ENCODE results near the gene DPYSL3.

DPYSL3 gene

DNA sequence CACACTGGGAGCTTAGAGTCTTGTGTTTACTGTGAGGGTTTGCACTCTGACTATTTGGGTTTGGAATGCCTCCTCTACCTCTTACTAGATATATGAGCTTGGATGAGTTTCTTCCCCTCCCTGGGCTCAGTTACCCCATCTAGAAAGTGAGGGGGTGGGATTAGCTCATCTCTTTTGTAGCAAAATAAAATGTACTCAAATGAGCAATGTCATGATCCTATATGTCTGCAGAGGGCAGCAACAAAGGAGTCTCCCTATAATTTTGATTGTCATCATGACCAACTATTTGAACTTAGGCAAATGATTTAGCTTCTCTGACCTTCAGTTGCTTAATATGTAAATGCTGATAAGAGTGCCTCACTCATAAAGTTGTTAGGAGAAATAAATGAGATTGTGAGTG lies 109.0 kb downstream of the DPYSL3 start:
- Mint-ChIP-seq H3K9me3 (no peaks in the 10 kb centered on the region), H3K4me3 (no peak overlapping the region), H3K27me3 (no peaks in the 10 kb centered on the region), H3K27ac (no peak overlapping the region), H3K4me1 (no peaks in the 10 kb centered on the region), H3K36me3 (ENCODE audit: low read depth) (no peaks in the 10 kb centered on the region)
- DNase-seq, result no peak
- no peak for ATAC-seq

DNA sequence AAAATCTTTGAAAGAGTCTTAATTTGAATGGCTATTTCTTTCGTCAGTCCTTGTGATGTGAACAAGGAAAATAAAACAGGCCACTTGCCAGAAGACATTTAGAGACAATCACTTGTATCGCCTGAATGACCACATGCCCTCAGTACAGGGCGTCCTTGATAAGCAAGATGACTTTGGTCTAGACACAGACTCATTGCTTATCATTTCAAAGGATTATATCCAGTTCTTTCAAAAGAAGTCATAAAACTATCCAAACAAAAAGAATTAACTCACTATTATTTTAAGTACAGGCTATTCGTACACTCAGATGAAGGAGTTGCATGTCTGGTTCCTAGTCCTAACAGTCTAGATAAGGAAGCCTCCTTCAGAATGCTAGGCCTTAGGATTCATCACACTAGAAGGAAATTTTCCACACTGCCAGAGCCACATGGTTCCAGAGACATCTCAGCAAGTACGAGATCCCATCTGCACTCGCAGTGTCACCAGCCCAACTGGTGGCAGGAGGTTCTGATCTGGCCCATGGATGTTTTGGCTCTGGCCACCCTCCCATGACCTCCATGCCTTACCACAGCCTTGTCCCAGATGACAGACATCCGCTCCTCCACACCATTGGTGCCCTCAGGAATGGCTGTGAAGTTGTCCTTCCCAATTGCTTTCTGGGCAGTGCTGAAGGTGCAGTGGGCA lies 109.6 kb downstream of the DPYSL3 start:
- no peaks in the 10 kb centered on the region for H3K36me3 Mint-ChIP-seq (ENCODE audit: low read depth)
- no peaks in the 10 kb centered on the region for H3K4me1 Mint-ChIP-seq
- no peak overlapping the region for H3K27ac Mint-ChIP-seq
- no peak for ATAC-seq
- H3K27me3 Mint-ChIP-seq, result no peaks in the 10 kb centered on the region
- no peak for DNase-seq
- H3K4me3 Mint-ChIP-seq, result no peak overlapping the region
- H3K9me3 Mint-ChIP-seq, result peaks cover 4% of the 10 kb centered on the region

DNA sequence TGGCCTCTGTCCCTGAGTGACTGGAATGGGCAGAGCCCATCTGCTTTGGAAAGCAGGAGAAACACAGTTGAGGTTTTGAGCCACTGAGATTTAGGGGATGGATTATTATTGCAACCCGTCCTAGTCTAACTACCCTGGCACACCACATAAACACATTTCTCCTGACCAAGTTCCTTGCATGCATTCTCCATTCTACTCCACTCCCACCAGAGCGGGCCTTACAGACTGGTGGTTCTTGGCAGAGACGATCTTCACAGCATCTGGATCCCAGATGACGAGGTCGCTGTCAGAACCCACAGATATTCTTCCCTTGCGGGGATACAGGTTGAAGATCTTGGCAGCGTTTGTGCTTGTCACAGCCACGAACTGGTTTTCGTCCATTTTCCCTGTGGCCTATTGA lies 111.0 kb downstream of the DPYSL3 start:
- Mint-ChIP-seq H3K9me3 (peaks cover 4% of the 10 kb centered on the region), H3K36me3 (ENCODE audit: low read depth) (no peaks in the 10 kb centered on the region), H3K4me3 (no peak overlapping the region), H3K27ac (no peak overlapping the region), H3K27me3 (no peaks in the 10 kb centered on the region), H3K4me1 (no peaks in the 10 kb centered on the region)
- DNase-seq, result no peak
- no peak for ATAC-seq

DNA sequence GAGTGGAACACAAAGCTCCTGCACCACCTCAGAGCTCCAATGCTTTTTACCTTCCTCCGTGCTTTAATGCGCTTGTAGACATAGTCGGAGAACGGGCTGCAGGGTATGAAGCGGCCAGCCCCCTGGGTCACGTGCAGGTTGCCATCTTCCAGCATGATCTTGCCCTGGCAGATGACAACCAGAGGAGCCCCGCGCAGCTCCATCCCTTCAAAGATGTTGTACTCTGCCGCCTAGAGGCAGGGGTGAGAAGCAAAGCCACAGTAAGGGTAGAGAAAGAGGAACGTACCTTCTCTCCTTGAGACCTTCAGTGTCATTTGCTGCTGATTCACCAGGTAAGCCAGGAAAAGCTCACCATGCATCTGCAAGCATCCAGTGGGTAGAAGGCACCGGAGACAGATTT lies 112.3 kb downstream of the DPYSL3 start:
- H3K4me3 Mint-ChIP-seq, result no peak overlapping the region
- ATAC-seq (no peak), DNase-seq (no peak)
- H3K36me3 Mint-ChIP-seq (ENCODE audit: low read depth), result no peaks in the 10 kb centered on the region
- H3K9me3 Mint-ChIP-seq, result peaks cover 4% of the 10 kb centered on the region
- no peak overlapping the region for H3K27ac Mint-ChIP-seq
- no peaks in the 10 kb centered on the region for H3K4me1 Mint-ChIP-seq
- H3K27me3 Mint-ChIP-seq, result no peaks in the 10 kb centered on the region

DNA sequence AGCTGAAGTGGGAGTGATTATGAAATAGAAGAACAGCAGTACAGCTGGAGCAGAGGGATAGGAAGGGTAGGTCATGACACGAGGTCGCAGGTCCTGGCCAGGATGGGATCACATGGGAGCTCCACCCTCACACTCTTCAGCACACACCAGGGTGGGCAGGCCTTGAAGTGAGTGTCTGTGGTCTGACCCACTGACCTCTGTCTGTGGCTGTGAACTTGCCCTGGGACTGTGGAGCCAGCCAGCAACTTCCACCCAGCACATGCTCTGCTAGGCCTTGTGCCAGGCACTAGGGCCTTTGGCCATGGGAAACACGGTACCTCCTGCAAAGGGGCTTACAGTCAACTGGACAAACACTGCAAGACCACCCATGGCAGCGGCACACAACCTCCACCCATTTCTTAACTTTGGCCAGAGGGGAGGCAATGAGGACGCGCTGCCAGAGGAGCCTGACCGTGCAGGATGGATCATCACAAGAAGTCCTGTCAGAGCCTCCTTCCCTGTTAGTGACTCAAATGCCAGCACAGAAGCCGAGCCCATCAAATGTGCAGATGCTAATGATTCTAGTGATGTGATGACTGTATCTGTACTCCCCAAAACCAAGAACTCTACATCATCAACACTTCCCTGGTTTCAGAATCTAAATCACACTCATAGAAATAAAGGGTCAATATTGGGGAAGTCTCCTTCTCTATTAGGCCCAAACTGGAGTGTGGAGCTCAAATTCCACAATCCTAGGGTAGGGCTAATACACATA lies 113.6 kb downstream of the DPYSL3 start:
- no peak for DNase-seq
- no peak for ATAC-seq
- H3K4me3 Mint-ChIP-seq, result no peak overlapping the region

DNA sequence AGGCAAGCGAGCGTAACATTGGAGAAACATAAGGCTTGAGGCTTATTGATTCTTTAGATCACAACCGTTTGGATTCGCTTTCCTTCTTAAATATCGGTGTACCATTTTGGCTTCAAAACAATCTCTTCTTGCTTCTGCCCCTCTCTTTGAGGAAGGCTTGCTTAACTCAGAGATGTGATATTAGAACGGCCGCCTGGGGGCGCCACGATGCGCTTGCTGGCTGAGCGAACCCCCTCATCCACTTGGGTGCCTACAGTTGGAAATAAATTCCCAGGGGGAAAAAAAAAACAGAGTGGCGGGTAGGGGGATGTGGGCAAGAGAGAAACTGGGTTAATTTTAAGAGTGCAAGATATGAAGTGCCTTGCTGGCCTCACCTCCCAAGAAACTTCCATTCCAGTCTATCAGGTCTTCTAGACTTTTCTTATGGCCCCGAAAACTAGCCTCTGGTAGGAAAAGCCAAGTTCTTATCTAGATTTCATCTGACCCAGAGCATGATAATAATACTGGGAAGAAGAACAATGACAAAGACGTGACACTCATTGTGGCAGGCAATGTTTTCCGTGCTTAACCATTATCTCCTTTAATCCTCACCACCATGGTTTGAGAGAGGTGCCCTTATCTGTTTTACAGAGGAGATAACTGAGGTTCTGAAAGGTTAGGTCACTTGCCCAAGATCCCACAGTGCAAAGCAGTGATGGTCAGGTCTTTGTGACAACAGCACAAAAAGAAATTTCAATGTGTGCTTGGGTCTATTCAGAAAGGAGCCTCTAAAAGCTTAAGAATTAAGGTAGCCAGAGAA lies 115.8 kb downstream of the DPYSL3 start:
- Mint-ChIP-seq H3K36me3 (ENCODE audit: low read depth) (no peaks in the 10 kb centered on the region), H3K9me3 (peaks cover 4% of the 10 kb centered on the region), H3K27ac (no peak overlapping the region), H3K27me3 (peaks cover 2% of the 10 kb centered on the region), H3K4me1 (no peaks in the 10 kb centered on the region), H3K4me3 (no peak overlapping the region)
- no peak for ATAC-seq
- no peak for DNase-seq

More for the DNA sequence above, 113.6 kb downstream of the DPYSL3 start:
- Mint-ChIP-seq H3K4me1 (no peaks in the 10 kb centered on the region), H3K27me3 (no peaks in the 10 kb centered on the region), H3K36me3 (ENCODE audit: low read depth) (no peaks in the 10 kb centered on the region), H3K9me3 (peaks cover 4% of the 10 kb centered on the region), H3K27ac (no peak overlapping the region)

DNA sequence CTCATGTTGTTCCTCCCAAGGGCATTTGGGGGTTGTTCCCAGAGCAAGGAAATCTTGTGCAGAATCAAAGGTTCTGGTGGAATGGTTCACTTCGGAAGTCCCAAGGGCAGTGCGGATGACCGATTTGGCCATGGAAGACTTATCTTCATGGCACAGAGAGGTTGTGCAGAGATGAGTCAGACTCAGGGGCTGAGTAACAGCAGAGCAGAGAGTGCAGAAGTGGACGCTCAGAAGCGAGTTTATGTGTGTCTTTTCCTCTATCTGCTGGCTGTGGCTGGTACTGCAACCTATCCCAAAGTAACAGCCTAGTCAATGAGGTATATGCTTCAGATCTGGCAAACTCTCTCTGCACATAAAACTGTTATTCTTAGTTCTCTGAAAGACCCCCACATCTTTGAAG lies 118.1 kb downstream of the DPYSL3 start:
- ATAC-seq (no peak), DNase-seq (no peak)
- H3K4me1 Mint-ChIP-seq, result no peaks in the 10 kb centered on the region
- no peak overlapping the region for H3K27ac Mint-ChIP-seq
- no peak overlapping the region for H3K4me3 Mint-ChIP-seq
- H3K36me3 Mint-ChIP-seq (ENCODE audit: low read depth), result no peaks in the 10 kb centered on the region
- peaks cover 4% of the 10 kb centered on the region for H3K9me3 Mint-ChIP-seq
- peaks cover 2% of the 10 kb centered on the region for H3K27me3 Mint-ChIP-seq

DNA sequence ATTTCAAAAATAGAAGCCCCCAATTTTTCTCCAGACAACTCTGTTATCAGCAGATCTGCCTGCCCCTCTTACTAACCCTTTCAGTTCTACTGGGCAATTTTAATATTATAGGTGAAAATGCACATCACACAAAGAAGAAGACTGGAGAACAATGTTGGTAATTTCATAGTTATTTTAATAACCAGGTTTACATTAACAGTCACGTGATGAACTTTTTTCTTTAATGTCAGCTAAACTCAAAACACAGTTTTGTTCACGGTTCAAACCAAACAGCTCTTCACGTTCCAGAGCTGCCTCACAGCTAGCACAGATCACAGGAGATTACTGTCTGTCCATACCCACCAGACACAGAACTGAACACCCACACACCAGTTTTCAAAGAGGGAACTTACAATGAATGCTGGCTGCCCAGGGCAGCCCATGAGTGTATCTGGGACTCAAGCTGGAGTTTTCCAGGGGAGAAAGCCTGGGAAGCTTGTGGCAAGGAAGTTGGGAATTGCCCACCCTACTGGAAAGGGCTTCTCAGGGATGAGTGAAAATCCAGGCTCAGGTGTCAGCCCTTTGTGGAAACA lies 119.1 kb downstream of the DPYSL3 start:
- no peak overlapping the region for H3K4me3 Mint-ChIP-seq
- peaks cover 3% of the 10 kb centered on the region for H3K9me3 Mint-ChIP-seq

DNA sequence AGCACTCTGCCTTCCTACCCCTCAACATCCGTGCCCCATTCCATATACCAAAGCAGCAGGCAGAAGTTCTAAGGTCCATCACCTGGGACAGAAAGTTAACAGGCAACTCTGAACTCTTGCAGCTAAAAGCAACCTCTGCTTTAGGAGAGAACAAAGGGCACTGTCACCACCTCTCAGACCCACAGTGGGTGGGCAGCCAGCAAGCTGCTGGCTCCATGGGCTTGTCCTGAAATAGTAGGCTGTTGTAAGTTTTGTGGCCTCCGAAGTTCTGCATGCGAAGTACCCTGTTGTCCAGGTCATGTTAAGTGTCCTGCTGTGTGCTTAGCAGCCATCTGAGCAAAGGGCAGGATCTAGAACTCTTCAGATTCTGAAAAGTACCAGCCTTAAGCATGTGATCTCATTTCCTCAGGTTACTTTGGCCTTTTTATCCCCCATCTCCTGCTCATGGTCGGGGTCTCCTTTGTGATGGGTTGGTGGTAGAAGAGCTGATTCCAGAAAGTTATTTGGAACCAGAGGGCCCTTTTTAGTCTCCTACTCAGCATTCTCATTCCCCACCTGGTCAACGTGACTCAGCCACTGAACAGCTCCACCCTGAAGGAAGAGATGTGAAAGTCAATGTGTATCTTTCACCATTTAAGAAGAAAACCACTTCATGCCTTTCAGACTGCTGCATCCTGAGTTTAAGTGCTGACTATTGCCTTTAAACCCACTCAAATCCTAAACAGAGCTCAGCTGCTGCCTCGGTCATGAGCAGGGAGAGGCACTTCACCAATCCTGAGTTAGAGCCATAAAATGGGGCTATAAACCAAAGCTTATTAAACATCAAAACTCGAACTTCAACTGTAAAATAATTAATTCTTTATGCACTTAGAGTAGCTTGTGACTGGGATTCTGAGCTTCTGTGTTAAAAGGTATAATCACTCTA lies 121.4 kb downstream of the DPYSL3 start:
- Mint-ChIP-seq H3K27me3 (peaks cover 2% of the 10 kb centered on the region), H3K4me3 (no peak overlapping the region), H3K9me3 (no peaks in the 10 kb centered on the region), H3K36me3 (ENCODE audit: low read depth) (no peaks in the 10 kb centered on the region), H3K27ac (no peak overlapping the region), H3K4me1 (no peaks in the 10 kb centered on the region)
- ATAC-seq (no peak), DNase-seq (no peak)

More for the DNA sequence above, 119.1 kb downstream of the DPYSL3 start:
- DNase-seq (no peak), ATAC-seq (no peak)
- Mint-ChIP-seq H3K36me3 (ENCODE audit: low read depth) (no peaks in the 10 kb centered on the region), H3K4me1 (no peaks in the 10 kb centered on the region), H3K27ac (no peak overlapping the region), H3K27me3 (peaks cover 2% of the 10 kb centered on the region)

DNA sequence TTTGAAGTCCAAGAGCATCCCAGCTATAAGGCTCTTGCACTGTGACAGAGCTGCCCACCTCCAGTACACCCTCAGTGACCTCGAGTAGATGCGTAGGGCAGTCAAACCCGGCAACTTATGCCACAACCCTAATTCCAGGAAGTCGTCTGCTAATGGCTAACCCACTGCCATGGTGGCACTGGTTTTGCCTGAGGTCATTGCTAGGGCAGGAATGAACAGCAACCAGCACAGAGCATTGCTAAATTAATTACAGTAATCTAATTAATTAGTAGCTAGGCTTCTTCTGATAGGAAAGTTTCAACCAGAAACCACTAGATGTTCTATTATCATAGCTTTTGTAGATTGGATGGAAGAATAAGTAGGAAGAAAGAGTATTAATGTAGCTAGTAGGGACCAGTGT lies 122.8 kb downstream of the DPYSL3 start:
- Mint-ChIP-seq H3K4me1 (no peaks in the 10 kb centered on the region), H3K27me3 (peaks cover 2% of the 10 kb centered on the region), H3K4me3 (no peak overlapping the region), H3K36me3 (ENCODE audit: low read depth) (no peaks in the 10 kb centered on the region), H3K27ac (no peak overlapping the region), H3K9me3 (no peaks in the 10 kb centered on the region)
- DNase-seq (no peak), ATAC-seq (no peak)

DNA sequence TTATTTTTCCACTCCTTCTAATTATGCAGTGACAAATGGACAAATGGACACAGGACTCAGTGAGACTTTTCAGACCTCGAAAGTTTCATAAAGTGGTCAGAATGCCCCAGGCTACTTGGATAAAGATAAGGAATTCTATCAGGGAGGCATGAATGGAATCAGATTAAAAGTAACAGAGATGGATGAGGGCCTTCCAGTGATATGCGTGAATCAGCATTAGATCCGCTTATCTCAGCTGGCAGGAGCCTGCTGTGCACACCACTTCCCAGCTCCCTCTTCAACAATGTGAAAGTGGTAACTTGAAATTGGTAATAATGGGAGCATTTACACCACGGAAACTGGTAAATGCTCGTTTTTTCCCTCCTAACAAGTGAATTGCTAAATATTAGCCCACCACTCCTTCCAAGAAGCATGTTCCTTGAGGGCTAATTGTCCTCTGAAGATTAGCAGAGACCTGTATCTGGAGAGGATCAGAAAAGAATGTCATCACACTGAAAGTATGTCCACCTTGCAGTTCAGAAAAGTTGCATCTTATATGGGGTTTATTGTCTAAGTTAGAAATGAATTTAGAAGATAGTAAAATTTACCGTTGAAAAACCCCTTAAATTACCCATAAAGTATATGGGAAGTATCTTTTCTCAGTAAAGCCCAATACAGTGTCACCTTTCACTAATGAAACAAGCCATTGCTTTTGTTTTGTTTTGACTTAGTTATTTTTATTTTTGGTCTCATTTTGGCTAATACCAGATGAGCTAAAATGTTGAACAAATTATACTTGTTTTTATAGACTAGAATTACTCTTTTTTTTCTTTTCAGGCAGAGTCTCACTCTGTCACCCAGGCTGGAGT lies 125.3 kb downstream of the DPYSL3 start:
- no peak overlapping the region for H3K27ac Mint-ChIP-seq
- no peaks in the 10 kb centered on the region for H3K36me3 Mint-ChIP-seq (ENCODE audit: low read depth)
- ATAC-seq (no peak), DNase-seq (no peak)
- no peaks in the 10 kb centered on the region for H3K9me3 Mint-ChIP-seq
- no peak overlapping the region for H3K4me3 Mint-ChIP-seq
- H3K27me3 Mint-ChIP-seq, result peaks cover 2% of the 10 kb centered on the region
- no peaks in the 10 kb centered on the region for H3K4me1 Mint-ChIP-seq

DNA sequence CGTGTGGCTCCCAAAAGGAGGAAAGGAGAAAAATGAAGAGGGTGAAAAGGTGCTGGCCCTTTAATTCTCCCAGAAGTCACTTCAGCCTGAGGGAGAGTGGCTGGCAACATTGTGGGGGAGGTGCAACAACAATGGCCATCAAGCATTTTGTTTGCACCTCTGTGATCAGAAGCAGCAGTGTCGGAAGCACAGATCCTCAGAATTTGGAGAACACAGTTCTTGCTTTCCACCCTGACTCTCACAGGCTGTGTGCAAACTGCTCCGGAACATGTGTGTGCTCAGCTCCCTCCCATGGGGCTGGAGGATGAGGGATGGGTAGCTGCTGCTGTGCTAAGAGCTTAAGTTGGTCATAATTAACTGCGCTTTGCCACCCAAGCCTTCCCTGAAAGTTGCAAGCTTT lies 127.1 kb downstream of the DPYSL3 start:
- Mint-ChIP-seq H3K4me3 (no peak overlapping the region), H3K36me3 (ENCODE audit: low read depth) (no peaks in the 10 kb centered on the region), H3K27me3 (no peaks in the 10 kb centered on the region), H3K27ac (no peak overlapping the region), H3K4me1 (no peaks in the 10 kb centered on the region), H3K9me3 (no peaks in the 10 kb centered on the region)
- DNase-seq (no peak), ATAC-seq (no peak)

DNA sequence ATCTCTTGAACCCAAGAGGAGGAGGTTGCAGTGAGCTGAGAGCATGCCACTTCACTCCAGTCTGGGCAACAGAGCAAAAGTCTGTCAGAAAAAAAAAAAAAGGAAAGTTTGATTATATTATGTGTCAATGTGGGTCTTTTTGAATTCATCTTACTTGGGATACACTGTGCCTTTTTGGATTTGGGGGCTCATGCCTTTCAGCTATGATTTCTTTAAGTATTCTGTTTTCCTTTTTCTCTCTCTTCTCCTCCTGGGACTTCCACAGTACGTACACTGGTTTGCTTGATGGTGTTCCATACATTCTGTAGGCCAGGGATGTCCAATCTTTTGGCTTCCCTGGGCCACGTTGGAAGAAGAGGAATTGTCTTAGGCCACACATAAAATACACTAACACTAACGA lies 128.3 kb downstream of the DPYSL3 start:
- Mint-ChIP-seq H3K9me3 (no peaks in the 10 kb centered on the region), H3K4me1 (no peaks in the 10 kb centered on the region), H3K27ac (no peak overlapping the region), H3K27me3 (no peaks in the 10 kb centered on the region), H3K36me3 (ENCODE audit: low read depth) (no peaks in the 10 kb centered on the region), H3K4me3 (no peak overlapping the region)
- ATAC-seq (no peak), DNase-seq (no peak)
